DMS 273 (cell line): ENCODE results near the gene SCRT2.

Experiments
- DNase-seq: peaks from one replicate; lab custom pipeline; 2025; ENCODE audit not compliant: unreplicated experiment; lab: John Stamatoyannopoulos, UW

Gene SCRT2

GRCh38 chr20:635028-635892 lies 40.3 kb downstream of the SCRT2 start:
- peak; percentile 83 for DNase-seq

DNA sequence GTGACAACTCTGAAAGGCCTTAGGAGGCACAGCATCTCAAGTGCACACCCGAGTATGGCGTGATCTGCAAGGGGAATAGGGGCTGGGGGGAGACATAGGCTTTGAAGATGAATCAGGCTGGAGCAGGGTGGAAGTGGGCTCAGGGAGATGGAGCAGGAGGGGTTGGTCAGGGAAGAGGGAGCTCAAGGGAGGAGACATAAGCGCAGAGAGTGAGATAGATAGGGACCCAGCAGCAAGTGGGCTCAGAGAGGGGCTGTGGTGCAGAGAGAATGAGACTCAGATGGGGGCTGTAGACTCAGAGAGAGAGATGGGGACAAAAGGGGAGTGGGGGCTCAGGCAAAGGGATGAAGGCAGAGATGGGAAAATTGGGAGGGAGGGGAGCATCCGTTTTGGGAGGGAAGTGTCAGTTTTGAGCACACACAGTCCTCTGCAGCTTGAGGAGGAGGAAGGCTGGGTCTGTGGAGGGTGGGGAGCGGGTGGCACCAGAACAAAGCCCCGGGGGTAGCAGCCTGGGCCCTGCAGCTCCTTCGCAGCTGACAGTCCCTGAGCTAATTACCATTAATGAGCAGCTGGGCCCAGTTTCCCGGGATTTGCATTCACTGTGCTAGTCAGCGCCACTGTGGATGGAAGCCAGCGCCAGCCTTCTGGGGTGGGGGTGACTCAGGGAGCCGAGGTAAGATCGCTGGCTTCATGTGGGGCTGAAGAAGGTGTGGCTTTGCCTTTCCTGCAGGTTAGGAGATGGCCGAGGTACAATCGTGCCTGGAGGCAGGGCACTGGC lies 41.3 kb downstream of the SCRT2 start:
- peak; percentile 95 for DNase-seq

DNA sequence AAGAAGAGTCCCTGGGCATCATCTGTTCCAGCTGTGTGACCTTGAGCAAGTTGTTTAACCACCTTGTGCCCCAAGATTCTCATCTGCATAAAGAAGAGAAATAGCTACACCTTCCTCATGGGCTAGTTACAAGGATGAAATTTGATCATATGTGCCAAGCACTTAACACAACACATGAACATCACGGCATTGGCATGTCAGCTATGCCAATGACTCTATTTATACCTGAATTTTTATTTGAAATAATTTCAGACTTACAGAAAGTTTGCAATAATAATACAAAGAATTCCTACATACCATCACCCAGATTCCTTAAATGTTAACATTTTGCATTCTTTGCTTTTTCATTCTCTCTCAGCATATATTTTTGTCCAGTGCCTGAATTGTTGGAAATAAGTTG lies 44.5 kb downstream of the SCRT2 start:
- no peak for DNase-seq

GRCh38 chr20:626579-626978 lies 49.0 kb downstream of the SCRT2 start:
- DNase-seq, result no peak

DNA sequence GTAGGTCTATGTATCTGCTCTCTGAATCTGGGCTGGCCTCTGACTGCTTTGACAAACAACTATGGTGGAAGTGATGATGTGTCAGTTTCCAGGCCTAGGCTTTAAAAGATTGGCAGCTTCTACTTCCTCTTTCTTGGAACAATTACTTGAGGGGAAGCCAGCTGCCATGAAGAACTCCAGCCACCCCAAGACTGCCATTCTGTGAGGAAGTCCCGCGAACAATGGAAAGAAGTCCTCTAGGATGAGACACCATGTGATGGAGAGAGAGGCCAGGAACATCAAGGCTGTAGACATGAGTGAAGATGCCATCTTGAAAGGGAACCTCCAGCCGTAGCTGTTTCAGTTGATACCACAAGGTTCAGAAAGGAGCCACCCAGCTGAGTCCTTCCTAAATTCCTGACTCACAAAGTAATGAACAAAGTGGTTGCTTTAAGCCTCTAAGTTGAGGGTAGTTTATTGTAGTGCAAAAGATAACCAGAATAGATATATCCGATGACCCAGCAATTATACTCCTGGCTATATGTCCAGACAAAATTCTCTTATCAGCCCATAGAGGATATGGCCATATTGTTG lies 50.2 kb downstream of the SCRT2 start:
- DNase-seq, result no peak

GRCh38 chr20:623704-624103 lies 51.9 kb downstream of the SCRT2 start:
- DNase-seq, result no peak

DNA sequence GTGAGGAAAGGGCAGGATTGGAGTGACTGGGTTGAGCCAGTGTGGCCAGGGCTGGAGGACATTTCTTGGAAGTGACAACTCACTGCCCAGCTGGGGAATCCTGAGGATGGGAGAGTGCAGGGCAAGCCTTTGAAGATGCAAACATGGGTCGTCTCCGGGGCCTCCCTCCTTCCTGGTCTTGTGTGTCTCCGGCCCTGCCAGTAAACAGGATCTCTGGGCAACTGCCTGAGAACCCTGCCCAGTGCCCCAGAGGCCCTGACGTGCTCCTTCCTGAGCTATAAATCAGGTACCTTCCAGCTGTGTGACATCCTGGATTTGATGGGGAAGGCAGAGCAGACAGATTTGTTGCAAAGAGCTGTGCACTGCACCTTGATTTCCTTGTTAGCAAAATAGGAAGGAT lies 52.6 kb downstream of the SCRT2 start:
- no peak for DNase-seq

DNA sequence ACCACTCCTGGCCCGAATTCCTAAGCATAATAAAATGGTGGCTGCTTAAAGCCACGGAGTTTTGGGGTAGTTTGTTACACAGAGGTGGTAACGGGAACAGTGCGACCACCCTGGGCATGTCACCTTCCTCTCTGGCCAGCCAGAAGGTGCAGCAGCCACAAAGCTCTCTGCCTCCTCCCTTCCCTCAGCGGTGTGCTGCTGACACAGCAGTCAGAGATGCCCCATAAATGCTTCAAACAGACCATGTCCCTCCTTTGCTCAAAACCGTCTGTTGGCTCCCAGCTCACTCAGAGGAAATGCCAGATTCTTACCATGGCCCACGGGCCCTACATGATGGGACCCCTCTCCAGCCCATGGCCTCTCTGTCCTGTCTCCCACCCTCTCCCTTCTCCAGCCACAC lies 53.4 kb downstream of the SCRT2 start:
- no peak for DNase-seq

GRCh38 chr20:621125-621756 lies 54.4 kb downstream of the SCRT2 start:
- DNase-seq, result no peak

DNA sequence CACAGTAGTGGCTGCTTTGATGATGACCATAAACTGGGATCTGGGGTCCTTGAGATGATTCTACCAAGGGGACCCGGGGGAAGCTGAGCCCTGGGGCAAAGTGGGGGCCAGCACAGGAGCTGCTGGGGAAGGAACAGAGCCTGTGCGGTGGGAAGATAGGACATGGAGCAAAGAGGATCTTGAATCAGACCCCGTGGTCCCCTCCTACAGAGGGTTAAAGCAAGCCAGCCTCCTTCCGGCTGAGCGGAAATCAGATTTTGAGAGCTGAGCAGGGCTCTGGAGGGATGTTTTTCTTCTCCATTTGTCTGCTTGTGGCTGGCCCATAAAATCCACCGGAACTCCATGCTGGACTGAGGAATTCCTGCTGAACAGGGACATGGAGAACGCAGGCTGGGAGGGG lies 55.4 kb downstream of the SCRT2 start:
- DNase-seq, result no peak

DNA sequence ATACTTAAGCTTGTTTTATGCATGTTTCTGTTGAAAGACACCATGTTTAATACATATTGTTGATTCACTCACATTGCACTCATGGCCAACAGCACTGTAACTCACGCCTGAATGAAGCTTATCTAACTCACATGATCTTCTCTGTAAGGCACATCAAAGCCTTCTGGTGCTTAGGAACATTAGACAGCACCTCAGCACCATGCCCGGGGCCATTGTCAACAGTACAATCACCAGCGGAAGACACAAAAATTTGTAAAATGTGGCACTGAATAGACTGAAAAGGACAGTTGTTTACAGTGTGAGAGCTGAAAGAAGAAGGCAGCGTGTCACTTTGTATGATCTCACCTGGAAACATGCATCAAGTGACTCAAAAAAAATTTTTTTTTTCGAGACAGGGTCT lies 56.6 kb downstream of the SCRT2 start:
- no peak for DNase-seq

GRCh38 chr20:617934-618690 lies 57.5 kb downstream of the SCRT2 start:
- no peak for DNase-seq

GRCh38 chr20:615514-615913 lies 60.1 kb downstream of the SCRT2 start:
- no peak for DNase-seq

GRCh38 chr20:611843-612185 lies 63.8 kb downstream of the SCRT2 start:
- no peak for DNase-seq
